VCaP (cell line): Measurements from ENCODE around the gene TMEM221.

Experiments
- H3K27ac ChIP-seq: fragments of 450-650 bp; 2 replicates; pipeline ENCODE4 v1.5.1; 2017
- CTCF ChIP-seq: fragments of 450-650 bp; conservative IDR thresholded peaks from 2 replicates; pipeline ENCODE4 v1.5.1; 2017; ENCODE audit warnings: mild to moderate bottlenecking, moderate library complexity

The TMEM221 gene

GRCh38 chr19:17489392-17490030 lies 41.0 kb upstream of the TMEM221 start:
- H3K27ac ChIP-seq = peak overlapping the region; percentile 54; the same call in 1 of the 2 replicates
- TF ChIP-seq CTCF = peak; percentile 37

GRCh38 chr19:17488593-17489391 lies 40.3 kb upstream of the TMEM221 start:
- TF ChIP-seq CTCF = peak; percentile 75
- H3K27ac ChIP-seq = peak overlapping the region; percentile 54

DNA sequence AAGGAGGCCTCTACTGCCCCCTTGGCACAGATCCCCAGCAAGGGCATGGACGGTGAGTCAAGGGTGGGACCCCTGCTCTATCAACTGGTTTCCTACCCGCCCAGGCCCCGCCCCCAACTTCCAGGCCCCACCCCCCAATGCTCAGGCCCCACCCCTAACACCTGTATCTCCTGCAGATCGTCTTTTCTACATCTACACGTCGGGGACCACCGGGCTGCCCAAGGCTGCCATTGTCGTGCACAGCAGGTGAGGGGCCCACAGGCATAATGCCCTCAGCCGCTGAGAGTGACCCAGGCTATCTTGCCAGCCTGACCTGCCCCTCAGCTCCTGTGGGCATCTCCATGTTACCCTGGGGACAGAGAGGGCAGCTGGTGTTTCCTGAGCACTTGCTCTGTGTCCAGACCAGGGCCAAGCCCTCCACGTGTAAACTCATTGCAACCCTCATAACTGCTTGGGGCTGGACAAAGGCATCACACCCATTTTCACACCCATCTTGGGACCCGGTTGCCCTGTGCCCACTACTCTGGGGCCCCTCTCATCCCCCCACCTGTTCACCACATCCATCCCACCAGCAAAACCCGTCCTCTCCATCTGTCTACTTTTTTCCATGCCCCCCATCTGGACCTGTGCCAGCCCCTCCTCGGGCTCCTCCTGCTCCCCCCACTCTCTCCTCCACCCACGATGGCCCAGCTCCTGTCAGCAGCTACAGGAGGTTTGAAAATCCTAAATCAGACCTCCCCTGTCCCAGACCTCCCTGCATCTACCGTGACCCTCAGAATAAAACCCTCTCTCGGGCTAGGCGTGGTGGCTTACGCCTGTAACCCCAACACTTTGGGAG lies 39.0 kb upstream of the TMEM221 start:
- peak overlapping the region; percentile 54; the same call in 1 of the 2 replicates for H3K27ac ChIP-seq
- no peak for TF ChIP-seq CTCF

DNA sequence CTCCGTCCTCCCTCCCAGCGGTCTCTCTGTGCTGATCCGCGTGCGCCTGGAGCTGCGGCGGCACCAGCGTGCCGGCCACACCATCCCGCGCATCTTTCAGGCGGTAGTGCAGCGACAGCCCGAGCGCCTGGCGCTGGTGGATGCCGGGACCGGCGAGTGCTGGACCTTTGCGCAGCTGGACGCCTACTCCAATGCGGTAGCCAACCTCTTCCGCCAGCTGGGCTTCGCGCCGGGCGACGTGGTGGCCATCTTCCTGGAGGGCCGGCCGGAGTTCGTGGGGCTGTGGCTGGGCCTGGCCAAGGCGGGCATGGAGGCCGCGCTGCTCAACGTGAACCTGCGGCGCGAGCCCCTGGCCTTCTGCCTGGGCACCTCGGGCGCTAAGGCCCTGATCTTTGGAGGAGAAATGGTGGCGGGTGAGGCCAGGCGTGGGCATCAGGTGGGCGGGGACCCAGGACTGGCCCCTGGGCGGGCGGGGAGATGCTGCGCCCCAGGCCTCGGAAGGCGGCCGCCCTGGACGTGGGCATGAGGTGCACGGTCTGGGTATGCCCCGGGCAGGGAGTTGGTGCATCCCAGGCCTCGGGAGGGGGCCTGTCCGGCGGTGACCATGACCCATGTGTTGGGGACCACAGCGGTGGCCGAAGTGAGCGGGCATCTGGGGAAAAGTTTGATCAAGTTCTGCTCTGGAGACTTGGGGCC lies 38.2 kb upstream of the TMEM221 start:
- H3K27ac ChIP-seq = no peak overlapping the region
- TF ChIP-seq CTCF = no peak

- no peak for TF ChIP-seq CTCF
- H3K27ac ChIP-seq = no peak overlapping the region
Measured at GRCh38 chr19:17484520-17485185, 36.2 kb upstream of the TMEM221 start.

- no peak overlapping the region for H3K27ac ChIP-seq
- TF ChIP-seq CTCF = no peak
Measured at GRCh38 chr19:17483605-17484002, 35.1 kb upstream of the TMEM221 start.
